SU-DHL-6 (cell line): ENCODE measurements around the gene USP12.

ENCODE experiments used
- H2AFZ ChIP-seq: fragments of 200-600 bp; sonication (generic); 2 replicates; pipeline ENCODE4 v1.6.1; 2014; ENCODE audit warnings: low read depth, mild to moderate bottlenecking, moderate library complexity, mixed read lengths, antibody characterized with exemption, low read length; ENCODE audit not compliant: severe bottlenecking
- H3F3A ChIP-seq: fragments of 200-600 bp; shearing (Covaris generic); 2 replicates; pipeline ENCODE4 v1.6.0; 2016; ENCODE audit warnings: antibody characterized with exemption, mild to moderate bottlenecking; ENCODE audit not compliant: insufficient read depth
- H3K27ac ChIP-seq: fragments of 200-600 bp; sonication (generic); 2 replicates; pipeline ENCODE4 v1.5.1; 2016; ENCODE audit warnings: low read depth, mild to moderate bottlenecking, low read length, moderate library complexity, mixed read lengths
- H3K27me3 ChIP-seq: fragments of 200-600 bp; sonication (generic), shearing (Covaris generic); 2 replicates; pipeline ENCODE4 v1.6.0; 2014; ENCODE audit warnings: mild to moderate bottlenecking, low read length
- H3K36me3 ChIP-seq: fragments of 200-600 bp; sonication (generic); 2 replicates; pipeline ENCODE4 v1.6.1; 2014; ENCODE audit warnings: mild to moderate bottlenecking, low read length, mixed read lengths
- H3K4me2 ChIP-seq: fragments of 300-600, 200-600 bp; shearing (Covaris generic), sonication (generic); 2 replicates; pipeline ENCODE4 v1.6.0; 2014; ENCODE audit warnings: low read length, low read depth, mild to moderate bottlenecking; ENCODE audit not compliant: poor library complexity, severe bottlenecking
- H3K4me3 ChIP-seq: fragments of 200-600 bp; sonication (generic); 2 replicates; pipeline ENCODE4 v1.5.1; 2014; ENCODE audit warnings: antibody characterized with exemption, low read length, mild to moderate bottlenecking, mixed read lengths; ENCODE audit not compliant: insufficient read depth, poor library complexity, severe bottlenecking
- H3K79me2 ChIP-seq: fragments of 200-600 bp; sonication (generic); 2 replicates; pipeline ENCODE4 v1.6.1; 2014; ENCODE audit warnings: mild to moderate bottlenecking, low read length, moderate library complexity; ENCODE audit not compliant: insufficient read depth
- H3K9ac ChIP-seq: fragments of 200-600 bp; sonication (generic); 2 replicates; pipeline ENCODE4 v1.7.0; 2014; ENCODE audit warnings: mild to moderate bottlenecking, low read length
- H3K9me2 ChIP-seq: fragments of 200-600 bp; sonication (generic); replicated peaks from 2 replicates; pipeline ENCODE4 v1.6.1; 2014; ENCODE audit warnings: low read length; ENCODE audit not compliant: insufficient read depth
- H3K9me3 ChIP-seq: fragments of 200-600 bp; sonication (generic); 2 replicates; pipeline ENCODE4 v1.6.1; 2014; ENCODE audit warnings: low read length, mixed read lengths; ENCODE audit not compliant: insufficient read depth
- H4K20me1 ChIP-seq: fragments of 200-600 bp; sonication (generic); 2 replicates; pipeline ENCODE4 v1.6.1; 2014; ENCODE audit warnings: low read depth, mild to moderate bottlenecking, antibody characterized with exemption, low read length, moderate library complexity, mixed read lengths
- CTCF ChIP-seq: fragments of 200-600 bp; sonication (generic); IDR thresholded peaks from one replicate; pipeline ENCODE4 v1.5.1; 2017; ENCODE audit warnings: antibody characterized with exemption, mild to moderate bottlenecking, low read length, moderate library complexity; ENCODE audit not compliant: insufficient read depth, poor library complexity, severe bottlenecking
- EZH2phosphoT487 ChIP-seq: fragments of 200-600 bp; sonication (generic), shearing (Covaris generic); conservative IDR thresholded peaks from 2 replicates; pipeline ENCODE4 v1.6.1; 2018; ENCODE audit warnings: mild to moderate bottlenecking, antibody characterized with exemption, low read length, moderate library complexity, mixed read lengths

Gene USP12

GRCh38 chr13:27203854-27204253, 32.2 kb upstream of the USP12 start:
- no peaks in the 10 kb centered on the region for H3K9me3 ChIP-seq
- no peaks in the 10 kb centered on the region for H3K36me3 ChIP-seq
- no peaks in the 10 kb centered on the region for H4K20me1 ChIP-seq
- H3K4me2 ChIP-seq: no peak overlapping the region
- H3K79me2 ChIP-seq: no peaks in the 10 kb centered on the region
- no peak for TF ChIP-seq CTCF
- no peak for TF ChIP-seq EZH2phosphoT487
- no peaks in the 10 kb centered on the region for H3F3A ChIP-seq
- no peak overlapping the region for H3K4me3 ChIP-seq
- H3K9me2 ChIP-seq: no peaks in the 10 kb centered on the region
- no peak overlapping the region for H3K27ac ChIP-seq
- no peaks in the 10 kb centered on the region for H3K27me3 ChIP-seq
- H3K9ac ChIP-seq: no peak overlapping the region
- no peak overlapping the region for H2AFZ ChIP-seq

DNA sequence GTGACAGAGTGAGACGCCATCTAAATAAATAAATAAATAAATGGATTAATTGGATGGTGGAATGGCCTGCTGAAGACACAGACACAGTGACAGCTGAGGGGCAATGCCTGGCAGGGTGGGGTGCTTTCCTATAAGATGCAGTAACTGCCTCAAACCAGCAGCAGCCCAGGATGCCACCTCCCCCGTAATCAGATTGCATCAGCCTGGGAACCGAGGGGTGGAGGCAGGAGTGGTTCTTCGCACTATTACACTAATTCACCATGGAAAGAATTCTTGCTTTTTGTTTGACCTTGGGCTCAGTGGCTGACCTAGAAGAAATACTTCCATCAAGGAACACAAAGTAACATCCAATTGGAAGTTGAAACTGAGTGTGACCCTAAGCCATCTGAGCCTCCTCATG, 31.6 kb upstream of the USP12 start:
- Histone ChIP-seq H4K20me1 (no peaks in the 10 kb centered on the region), H3K9ac (no peak overlapping the region), H3F3A (no peaks in the 10 kb centered on the region), H3K27me3 (no peaks in the 10 kb centered on the region), H3K79me2 (no peaks in the 10 kb centered on the region), H3K27ac (no peak overlapping the region), H2AFZ (no peak overlapping the region), H3K36me3 (no peaks in the 10 kb centered on the region), H3K4me3 (no peak overlapping the region), H3K9me2 (no peaks in the 10 kb centered on the region), H3K4me2 (no peak overlapping the region), H3K9me3 (no peaks in the 10 kb centered on the region)
- TF ChIP-seq CTCF: no peak
- TF ChIP-seq EZH2phosphoT487: no peak

- Histone ChIP-seq H3K9me2 (no peaks in the 10 kb centered on the region), H3K27ac (no peak overlapping the region), H4K20me1 (no peaks in the 10 kb centered on the region), H3F3A (no peaks in the 10 kb centered on the region), H3K79me2 (no peaks in the 10 kb centered on the region), H3K9ac (no peak overlapping the region), H3K9me3 (no peaks in the 10 kb centered on the region), H3K4me2 (no peak overlapping the region), H3K27me3 (no peaks in the 10 kb centered on the region), H3K36me3 (no peaks in the 10 kb centered on the region), H2AFZ (no peak overlapping the region), H3K4me3 (no peak overlapping the region)
- no peak for TF ChIP-seq CTCF
- no peak for TF ChIP-seq EZH2phosphoT487
Measured at GRCh38 chr13:27201661-27202060, 30.1 kb upstream of the USP12 start.
